Panc1 (cell line): Measurements from ENCODE around the gene RHEX. TPM values are rescaled to one million over a fixed set of nuclear protein-coding genes. Genes with fewer than 3 reads are reported as not detected.

Experiments
- ATAC-seq: fragments of 200-7000 bp; cut with Tn5 transposase; 2 replicates; pipeline ENCODE4 v1.9.1; 2020; ENCODE audit warnings: mild to moderate bottlenecking, moderate library complexity
- BruUV-seq: library from RNA; stranded (reverse); fragments of 400-500 nt; replicated peaks from 2 replicates; lab custom pipeline; 2021; lab: Mats Ljungman, UMichigan
- CTCF ChIA-PET: fragments of 300-600 bp; sonication (Branson Sonifier 250); formaldehyde crosslinking; loops from one replicate; lab custom pipeline; 2022; ENCODE audit warnings: antibody characterized with exemption; lab: Charles Lee
- POLR2A ChIA-PET: fragments of 300-600 bp; sonication (Branson Sonifier 250); formaldehyde crosslinking; loops from one replicate; lab custom pipeline; 2022; ENCODE audit warnings: antibody characterized with exemption; lab: Charles Lee
- DNase-seq: peaks from one replicate; pipeline ENCODE4 v3.0.0-alpha.2; 2010; ENCODE audit warnings: low read depth, low spot score
- H3K27ac ChIP-seq: 2 replicates; pipeline ENCODE4 v1.5.1; 2011; ENCODE audit warnings: mild to moderate bottlenecking, low read length, inconsistent platforms
- H3K27me3 ChIP-seq: fragments of 200-500 bp; sonication (Bioruptor generic); 2 replicates; pipeline ENCODE4 v1.6.0; 2014; ENCODE audit warnings: low read length, inconsistent platforms; ENCODE audit not compliant: control insufficient read depth, insufficient read depth
- H3K36me3 ChIP-seq: fragments of 200-500 bp; sonication (Bioruptor generic); 2 replicates; pipeline ENCODE4 v1.5.1; 2014; ENCODE audit warnings: inconsistent platforms, mild to moderate bottlenecking, low read length, moderate library complexity; ENCODE audit not compliant: control insufficient read depth, insufficient read depth
- H3K4me1 ChIP-seq: 2 replicates; pipeline ENCODE4 v1.5.1; 2011; ENCODE audit warnings: inconsistent platforms, mild to moderate bottlenecking, low read length, moderate library complexity; ENCODE audit not compliant: control insufficient read depth, insufficient read depth
- H3K4me3 ChIP-seq, 2 experiments: 2 replicates each; pipeline ENCODE4 v1.5.1; 2011 to 2012; ENCODE audit warnings: low read depth in 2 of 2, low read length in 2 of 2, mild to moderate bottlenecking in 2 of 2, inconsistent platforms in 1 of 2, moderate library complexity in 1 of 2
- H3K9me3 ChIP-seq: fragments of 200-500 bp; sonication (Bioruptor generic); 2 replicates; pipeline ENCODE4 v1.5.1; 2014; ENCODE audit warnings: low read depth, mild to moderate bottlenecking, inconsistent platforms, low read length, moderate library complexity; ENCODE audit not compliant: control insufficient read depth, insufficient read depth
- POLR2AphosphoS5 ChIP-seq: IDR thresholded peaks from 2 replicates; pipeline ENCODE4 v1.6.1; 2012; ENCODE audit warnings: mild to moderate bottlenecking, low read depth, low read length, moderate library complexity
- SIN3A ChIP-seq: IDR thresholded peaks from 2 replicates; pipeline ENCODE4 v1.6.1; 2012; ENCODE audit warnings: low read depth, mild to moderate bottlenecking, low read length, moderate library complexity, borderline replicate concordance; ENCODE audit not compliant: insufficient read depth
- TCF7L2 ChIP-seq: IDR thresholded peaks from 2 replicates; pipeline ENCODE4 v1.6.1; 2011; ENCODE audit warnings: mild to moderate bottlenecking, low read depth, low read length, inconsistent platforms
- in situ Hi-C: cut with HindIII; loops from 2 replicates; pipeline ENCODE4 v1.10.0; 2016; ENCODE audit warnings: low sequenced_read_pairs, low pct_unique_long_range_greater_than_20kb
- intact Hi-C: fragments of 100-400 bp; cut with micrococcal nuclease; formaldehyde crosslinking; loops from one replicate; pipeline ENCODE4 v1.10.0; 2022; ENCODE audit not compliant: unreplicated experiment
- total RNA-seq: library from RNA; stranded (reverse); gene quantifications from one replicate; pipeline ENCODE4 v1.2.1, GENCODE V29; 2021; ENCODE audit not compliant: unreplicated experiment
- TF ChIP-seq, protein P1 (sequence below): fragments of 450-650 bp; IDR thresholded peaks from 2 replicates; pipeline ENCODE4 v1.5.1; 2017; ENCODE audit warnings: mild to moderate bottlenecking
- TF ChIP-seq, protein P2 (sequence below), 2 experiments: IDR thresholded peaks; 2 replicates each; pipeline ENCODE4 v1.6.1; 2011 to 2012; ENCODE audit warnings: low read depth in 2 of 2, control low read depth in 1 of 2, low read length in 1 of 2, mild to moderate bottlenecking in 1 of 2, moderate library complexity in 1 of 2; ENCODE audit not compliant: insufficient read depth in 1 of 2

The RHEX gene
- total RNA-seq, 1 experiment from 2014 or later = not detected

DNA sequence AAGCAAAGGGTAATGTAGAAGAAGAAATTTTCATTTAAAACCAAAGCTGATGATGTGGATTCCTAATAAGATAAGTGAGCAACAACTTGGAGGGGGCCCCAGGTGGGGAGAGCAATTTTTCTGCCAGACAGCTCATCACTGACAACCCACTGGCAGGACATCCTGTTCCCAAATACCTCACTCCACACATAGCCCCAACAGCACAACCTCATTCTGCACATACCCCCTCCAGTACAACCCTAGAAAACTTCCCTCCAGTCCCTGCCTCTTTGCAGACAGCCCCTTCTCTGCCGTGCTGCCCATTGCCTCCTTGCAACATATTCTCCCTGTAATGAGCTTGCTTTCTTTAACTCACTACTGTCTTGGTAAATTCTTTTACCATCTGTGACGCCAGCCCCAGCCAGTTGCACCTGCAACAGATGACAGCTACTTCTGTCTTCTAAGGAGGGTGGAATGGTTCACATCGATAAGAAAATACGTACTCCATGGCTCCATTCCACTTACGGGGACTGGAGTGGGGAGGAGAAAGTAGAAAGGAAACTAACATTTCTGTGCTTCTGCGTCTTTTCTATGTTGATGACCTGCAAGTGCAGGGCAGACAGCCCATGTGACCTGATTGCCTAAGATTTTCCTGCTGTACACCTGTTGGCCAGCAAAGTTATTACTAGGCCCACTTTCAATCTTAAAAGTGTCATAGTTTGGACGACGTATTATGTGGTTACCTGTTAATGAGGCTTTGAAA lies 14.7 kb downstream of the RHEX start:
- BruUV-seq = no TSS peak

DNA sequence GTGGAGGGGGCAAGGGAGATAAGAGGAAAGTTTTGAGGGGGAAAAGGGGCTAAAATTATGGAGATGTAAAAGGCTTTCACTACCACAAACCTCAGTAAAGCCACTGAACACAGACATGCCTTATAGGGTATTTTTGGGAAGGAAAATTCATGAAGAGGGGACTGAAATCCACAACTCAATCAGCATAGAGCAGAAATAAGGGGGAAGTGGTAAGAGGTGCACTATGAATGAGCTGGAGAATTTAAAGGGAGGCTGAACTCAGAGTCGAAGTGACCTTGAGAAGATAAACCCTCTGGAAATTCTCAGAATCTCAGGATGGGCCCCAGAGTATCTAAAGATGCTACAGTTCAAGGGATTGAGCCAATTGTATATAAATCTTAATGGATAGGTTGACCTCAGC lies 15.3 kb downstream of the RHEX start:
- TF ChIP-seq SIN3A = no peak
- TF ChIP-seq, protein P1, sequence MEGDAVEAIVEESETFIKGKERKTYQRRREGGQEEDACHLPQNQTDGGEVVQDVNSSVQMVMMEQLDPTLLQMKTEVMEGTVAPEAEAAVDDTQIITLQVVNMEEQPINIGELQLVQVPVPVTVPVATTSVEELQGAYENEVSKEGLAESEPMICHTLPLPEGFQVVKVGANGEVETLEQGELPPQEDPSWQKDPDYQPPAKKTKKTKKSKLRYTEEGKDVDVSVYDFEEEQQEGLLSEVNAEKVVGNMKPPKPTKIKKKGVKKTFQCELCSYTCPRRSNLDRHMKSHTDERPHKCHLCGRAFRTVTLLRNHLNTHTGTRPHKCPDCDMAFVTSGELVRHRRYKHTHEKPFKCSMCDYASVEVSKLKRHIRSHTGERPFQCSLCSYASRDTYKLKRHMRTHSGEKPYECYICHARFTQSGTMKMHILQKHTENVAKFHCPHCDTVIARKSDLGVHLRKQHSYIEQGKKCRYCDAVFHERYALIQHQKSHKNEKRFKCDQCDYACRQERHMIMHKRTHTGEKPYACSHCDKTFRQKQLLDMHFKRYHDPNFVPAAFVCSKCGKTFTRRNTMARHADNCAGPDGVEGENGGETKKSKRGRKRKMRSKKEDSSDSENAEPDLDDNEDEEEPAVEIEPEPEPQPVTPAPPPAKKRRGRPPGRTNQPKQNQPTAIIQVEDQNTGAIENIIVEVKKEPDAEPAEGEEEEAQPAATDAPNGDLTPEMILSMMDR = no peak
- no peak for TF ChIP-seq POLR2AphosphoS5
- TF ChIP-seq, protein P2, sequence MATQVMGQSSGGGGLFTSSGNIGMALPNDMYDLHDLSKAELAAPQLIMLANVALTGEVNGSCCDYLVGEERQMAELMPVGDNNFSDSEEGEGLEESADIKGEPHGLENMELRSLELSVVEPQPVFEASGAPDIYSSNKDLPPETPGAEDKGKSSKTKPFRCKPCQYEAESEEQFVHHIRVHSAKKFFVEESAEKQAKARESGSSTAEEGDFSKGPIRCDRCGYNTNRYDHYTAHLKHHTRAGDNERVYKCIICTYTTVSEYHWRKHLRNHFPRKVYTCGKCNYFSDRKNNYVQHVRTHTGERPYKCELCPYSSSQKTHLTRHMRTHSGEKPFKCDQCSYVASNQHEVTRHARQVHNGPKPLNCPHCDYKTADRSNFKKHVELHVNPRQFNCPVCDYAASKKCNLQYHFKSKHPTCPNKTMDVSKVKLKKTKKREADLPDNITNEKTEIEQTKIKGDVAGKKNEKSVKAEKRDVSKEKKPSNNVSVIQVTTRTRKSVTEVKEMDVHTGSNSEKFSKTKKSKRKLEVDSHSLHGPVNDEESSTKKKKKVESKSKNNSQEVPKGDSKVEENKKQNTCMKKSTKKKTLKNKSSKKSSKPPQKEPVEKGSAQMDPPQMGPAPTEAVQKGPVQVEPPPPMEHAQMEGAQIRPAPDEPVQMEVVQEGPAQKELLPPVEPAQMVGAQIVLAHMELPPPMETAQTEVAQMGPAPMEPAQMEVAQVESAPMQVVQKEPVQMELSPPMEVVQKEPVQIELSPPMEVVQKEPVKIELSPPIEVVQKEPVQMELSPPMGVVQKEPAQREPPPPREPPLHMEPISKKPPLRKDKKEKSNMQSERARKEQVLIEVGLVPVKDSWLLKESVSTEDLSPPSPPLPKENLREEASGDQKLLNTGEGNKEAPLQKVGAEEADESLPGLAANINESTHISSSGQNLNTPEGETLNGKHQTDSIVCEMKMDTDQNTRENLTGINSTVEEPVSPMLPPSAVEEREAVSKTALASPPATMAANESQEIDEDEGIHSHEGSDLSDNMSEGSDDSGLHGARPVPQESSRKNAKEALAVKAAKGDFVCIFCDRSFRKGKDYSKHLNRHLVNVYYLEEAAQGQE (IDR thresholded peaks at IDR 0.05; ENCODE audit: insufficient read depth in 1 of 2, low read depth in 2 of 2, low read length in 1 of 2) = no peak
- TF ChIP-seq TCF7L2 = no peak
- H3K36me3 ChIP-seq = no peaks in the 10 kb centered on the region
- intact Hi-C loops = no loop called here
- DNase-seq = no peak
- no peaks in the 10 kb centered on the region for H3K4me1 ChIP-seq
- in situ Hi-C loops = no loop called here
- ChIA-PET CTCF (no interaction called here), POLR2A (no interaction called here)
- H3K27ac ChIP-seq = no peak overlapping the region
- H3K27me3 ChIP-seq = no peaks in the 10 kb centered on the region; the same call in 1 of the 2 replicates
- BruUV-seq = no TSS peak
- H3K9me3 ChIP-seq = no peaks in the 10 kb centered on the region
- ATAC-seq = no peak
- H3K4me3 ChIP-seq = no peak overlapping the region

More for the DNA sequence above, 14.7 kb downstream of the RHEX start:
- no peak overlapping the region for H3K4me3 ChIP-seq
- CTCF ChIA-PET = no interaction called here
- H3K9me3 ChIP-seq = no peaks in the 10 kb centered on the region
- H3K27ac ChIP-seq = no peak overlapping the region
- no peaks in the 10 kb centered on the region; the same call in 1 of the 2 replicates for H3K27me3 ChIP-seq
- no peaks in the 10 kb centered on the region for H3K36me3 ChIP-seq
- intact Hi-C loops (no loop called here), in situ Hi-C loops (no loop called here)
- TF ChIP-seq, protein P1 = no peak
- TF ChIP-seq, protein P2 (IDR thresholded peaks at IDR 0.05; ENCODE audit: insufficient read depth in 1 of 2, low read depth in 2 of 2, low read length in 1 of 2) = no peak
- TF ChIP-seq TCF7L2 (no peak), POLR2AphosphoS5 (no peak), SIN3A (no peak)
- no peaks in the 10 kb centered on the region for H3K4me1 ChIP-seq
- DNase-seq (no peak), ATAC-seq (no peak)
- POLR2A ChIA-PET = interaction anchor here (0.6 kb wide), 2 partner anchors 160 to 544 kb away, joined by 3 read pairs; partner anchors contain the start of gene EIF2D
